Endothelial cell of umbilical vein (primary cell): ENCODE data around the gene PAX5. TPM values are rescaled to one million over a fixed set of nuclear protein-coding genes. Genes with fewer than 3 reads are reported as not detected.

ENCODE experiments used
- BruUV-seq: library from RNA; stranded (reverse); fragments of 400-500 nt; replicated peaks from 2 replicates; lab custom pipeline; 2021; lab: Mats Ljungman, UMichigan
- CTCF ChIA-PET: fragments of 300-600, 350-600 bp; sonication (Branson Sonifier 250); formaldehyde crosslinking; loops from one replicate; lab custom pipeline; 2021; ENCODE audit warnings: antibody characterized with exemption, inconsistent platforms; lab: Charles Lee
- POLR2A ChIA-PET: fragments of 300-600, 350-600 bp; sonication (Branson Sonifier 250); formaldehyde crosslinking; loops from one replicate; lab custom pipeline; 2021; ENCODE audit warnings: antibody characterized with exemption, inconsistent platforms; lab: Charles Lee
- DNase-seq: peaks from one replicate; pipeline ENCODE4 v3.0.0-alpha.2; 2011; ENCODE audit warnings: low read depth, low spot score
- FAIRE-seq: peaks from 2 replicates; lab custom pipeline; 2011; peaks lifted over from hg19 to GRCh38; lab: Jason Lieb, UNC
- H2AFZ ChIP-seq: 2 replicates; pipeline ENCODE4 v1.6.0; 2012; ENCODE audit warnings: low read depth, low read length, control low read depth, inconsistent platforms
- H3K27ac ChIP-seq: 2 replicates; pipeline ENCODE4 v1.5.1; 2011; ENCODE audit warnings: low read depth, mild to moderate bottlenecking, control low read depth, low read length, moderate library complexity; ENCODE audit not compliant: insufficient read depth
- H3K27me3 ChIP-seq, 2 experiments: 2 replicates each; pipeline versions ENCODE4 v1.6.0 to v1.6.1; 2011; ENCODE audit warnings: low read length in 2 of 2, mixed read lengths in 1 of 2; ENCODE audit not compliant: control insufficient read depth in 2 of 2, insufficient read depth in 2 of 2
- H3K36me3 ChIP-seq, 2 experiments: 2 replicates in 1 of 2; 3 replicates in 1 of 2; pipeline ENCODE4 v1.5.1; 2011; ENCODE audit warnings: low read length in 2 of 2, mild to moderate bottlenecking in 1 of 2, moderate library complexity in 1 of 2; ENCODE audit not compliant: control insufficient read depth in 2 of 2, insufficient read depth in 2 of 2; ENCODE audit errors: extremely low read depth in 1 of 2
- H3K4me1 ChIP-seq: 3 replicates; pipeline ENCODE4 v1.5.1; 2011; ENCODE audit warnings: mild to moderate bottlenecking, low read length; ENCODE audit not compliant: control insufficient read depth, insufficient read depth; ENCODE audit errors: extremely low read depth
- H3K4me2 ChIP-seq: 2 replicates; pipeline ENCODE4 v1.6.1; 2011; ENCODE audit warnings: low read length, control low read depth, mixed read lengths; ENCODE audit not compliant: insufficient read depth
- H3K4me3 ChIP-seq, 3 experiments: fragments of 200-600 bp in 1 of 3; sonication (generic), shearing (Covaris generic) in 1 of 3; replicated peaks in 1 of 3; 2 replicates each; pipeline ENCODE4 v1.5.1; 2011 to 2016; ENCODE audit warnings: control low read depth in 3 of 3, low read length in 3 of 3, mild to moderate bottlenecking in 2 of 3, inconsistent platforms in 1 of 3, low read depth in 1 of 3, moderate library complexity in 1 of 3; ENCODE audit not compliant: insufficient read depth in 1 of 3
- H3K79me2 ChIP-seq: 2 replicates; pipeline ENCODE4 v1.6.0; 2012; ENCODE audit warnings: low read length, inconsistent platforms; ENCODE audit not compliant: control insufficient read depth, insufficient read depth
- H3K9ac ChIP-seq: replicated peaks from 2 replicates; pipeline ENCODE3; 2011; ENCODE audit warnings: low read length, control low read depth; ENCODE audit not compliant: insufficient read depth; ENCODE audit errors: extremely low read depth
- H3K9me1 ChIP-seq: replicated peaks from 3 replicates; pipeline ENCODE4 v1.6.0; 2011; ENCODE audit warnings: mild to moderate bottlenecking, low read length; ENCODE audit not compliant: control insufficient read depth, insufficient read depth; ENCODE audit errors: extremely low read depth
- H3K9me3 ChIP-seq: replicated peaks from 2 replicates; pipeline ENCODE4 v1.5.1; 2012; ENCODE audit warnings: low read length, inconsistent platforms; ENCODE audit not compliant: control insufficient read depth, insufficient read depth
- H4K20me1 ChIP-seq: replicated peaks from 2 replicates; pipeline ENCODE3; 2011; ENCODE audit warnings: mild to moderate bottlenecking, low read length; ENCODE audit not compliant: control insufficient read depth, insufficient read depth; ENCODE audit errors: extremely low read depth
- CTCF ChIP-seq, 2 donors: IDR thresholded peaks; 1 replicate in 1 of 2; 2 replicates in 1 of 2; pipeline ENCODE4 v1.5.1; 2011; ENCODE audit warnings: low read length in 2 of 2, mild to moderate bottlenecking in 2 of 2, moderate library complexity in 2 of 2, control low read depth in 1 of 2, inconsistent platforms in 1 of 2, low read depth in 1 of 2; ENCODE audit not compliant: insufficient read depth in 1 of 2; ENCODE audit errors: extremely low read depth in 1 of 2
- EZH2 ChIP-seq: IDR thresholded peaks from 2 replicates; pipeline ENCODE4 v1.6.1; 2012; ENCODE audit warnings: borderline replicate concordance, low read depth, mild to moderate bottlenecking, moderate library complexity, low read length, inconsistent platforms; ENCODE audit not compliant: severe bottlenecking
- FOS ChIP-seq: IDR thresholded peaks from 2 replicates; pipeline ENCODE4 v1.6.1; 2011; ENCODE audit warnings: mild to moderate bottlenecking, low read length, moderate library complexity, borderline replicate concordance; ENCODE audit not compliant: insufficient read depth
- GATA2 ChIP-seq: IDR thresholded peaks from 2 replicates; pipeline ENCODE4 v1.7.0; 2011; ENCODE audit warnings: low read depth, mild to moderate bottlenecking, moderate library complexity, mixed read lengths, low read length; ENCODE audit not compliant: insufficient read length, insufficient read depth
- JUN ChIP-seq: IDR thresholded peaks from 2 replicates; pipeline ENCODE4 v1.6.1; 2011; ENCODE audit warnings: borderline replicate concordance, low read depth; ENCODE audit not compliant: insufficient read length, insufficient read depth
- MAX ChIP-seq: IDR thresholded peaks from 2 replicates; pipeline ENCODE4 v1.6.1; 2011; ENCODE audit not compliant: insufficient read depth, insufficient read length
- MYC ChIP-seq: IDR thresholded peaks from one replicate; pipeline ENCODE4 v1.6.1; 2011; ENCODE audit warnings: mild to moderate bottlenecking, low read depth, low read length
- POLR2A ChIP-seq: IDR thresholded peaks from 2 replicates; pipeline ENCODE4 v1.6.1; 2012; ENCODE audit warnings: low read depth, mild to moderate bottlenecking, control low read depth, low read length
- POLR2AphosphoS5 ChIP-seq: IDR thresholded peaks from 2 replicates; pipeline ENCODE4 v1.6.1; 2012; ENCODE audit warnings: low read depth, mild to moderate bottlenecking, control low read depth, low read length, moderate library complexity; ENCODE audit not compliant: insufficient read depth
- dilution Hi-C: fragments of 300-500 bp; cut with MboI; formaldehyde crosslinking; loops from one replicate; pipeline ENCODE4 v1.15.0; 2019; ENCODE audit warnings: low sequenced_read_pairs; ENCODE audit not compliant: extremely low pct_ligation_motif_present
- intact Hi-C: fragments of 100-400 bp; cut with micrococcal nuclease; formaldehyde crosslinking; loops from one replicate; pipeline ENCODE4 v1.10.0; 2022
- polyA plus RNA-seq, 4 experiments: library from polyadenylated mRNA; depleted of rRNA in 3 of 4; stranded (reverse) in 3 of 4; unstranded in 1 of 4; fragments of >200 nt; gene quantifications; 2 replicates each; pipeline versions ENCODE4 v1.2.1 to v1.2.3, GENCODE V29; 2011 to 2012; ENCODE audit warnings: missing spikeins in 1 of 4
- total RNA-seq: library from RNA; stranded (reverse); gene quantifications from 2 replicates; pipeline ENCODE4 v1.2.3, GENCODE V29; 2021

PAX5 gene
- total and polyA plus RNA-seq, 2 donors (not counting 3 experiments of a cell fraction or from before 2014, with no cell fraction given), result not detected

GRCh38 chr9:36968574-36969215 lies 65.4 kb downstream of the PAX5 start:
- DNase-seq (no peak), FAIRE-seq (no peak)
- no TSS peak for BruUV-seq
- H3K36me3 ChIP-seq, result no peaks in the 10 kb centered on the region
- H3K4me3 ChIP-seq, result no peak overlapping the region
- no peak overlapping the region for H3K27ac ChIP-seq
- no peaks in the 10 kb centered on the region for H3K4me1 ChIP-seq
- intact Hi-C loops (no loop called here), dilution Hi-C loops (no loop called here)
- H3K27me3 ChIP-seq, result peaks cover 0 to 3% of the 10 kb centered on the region in 2 experiments
- CTCF ChIA-PET, result interaction anchor here (2.0 kb wide), 1 partner anchor 96 kb away, joined by 5 read pairs; no protein-coding TSS in a partner anchor
- TF ChIP-seq EZH2, result no peak
- TF ChIP-seq JUN, result no peak
- TF ChIP-seq GATA2, result no peak
- TF ChIP-seq POLR2A, result no peak
- no peak for TF ChIP-seq MAX
- no peak for TF ChIP-seq CTCF (IDR thresholded peaks at IDR 0.05; ENCODE audit: extremely low read depth in 1 of 2, insufficient read depth in 1 of 2, low read depth in 1 of 2, low read length in 2 of 2)
- no peak for TF ChIP-seq FOS
- no peak for TF ChIP-seq POLR2AphosphoS5
- TF ChIP-seq MYC, result no peak
- H3K9me1 ChIP-seq, result no peaks in the 10 kb centered on the region
- no peak overlapping the region for H3K9ac ChIP-seq
- no peak overlapping the region for H3K4me2 ChIP-seq
- no peaks in the 10 kb centered on the region for H4K20me1 ChIP-seq
- POLR2A ChIA-PET, result no interaction called here
- H3K79me2 ChIP-seq, result no peaks in the 10 kb centered on the region
- no peak overlapping the region for H2AFZ ChIP-seq
- H3K9me3 ChIP-seq, result no peaks in the 10 kb centered on the region
